Breast epithelium (tissue), 4 donors: ENCODE data around the gene MARS2. TPM values are rescaled to one million over a fixed set of nuclear protein-coding genes. Genes with fewer than 3 reads are reported as not detected.
"Not testable (repeated sequence)": the region's sequence is repeated elsewhere in the genome, so short reads cannot be mapped to it uniquely, and the experiment has no call there.

Experiments used
- DNase-seq, 2 donors: peaks; one replicate each; pipeline ENCODE4 v3.0.0-alpha.2; 2019; ENCODE audit warnings: low spot score in 2 of 2
- H3K27ac ChIP-seq, 2 donors: fragments of 200-600 bp; sonication (generic) in 1 of 2; one replicate each; pipeline ENCODE4 v1.5.1; 2016 to 2019; ENCODE audit warnings: mild to moderate bottlenecking in 1 of 2
- H3K27me3 ChIP-seq, 2 donors: fragments of 200-600 bp; sonication (generic) in 1 of 2; one replicate each; pipeline versions ENCODE4 v1.5.1 to v1.6.0; 2017 to 2019; ENCODE audit warnings: control low read depth in 1 of 2, mild to moderate bottlenecking in 1 of 2
- H3K36me3 ChIP-seq: fragments of 200-600 bp; one replicate; pipeline ENCODE4 v1.5.1; 2019
- H3K4me1 ChIP-seq, 2 donors: fragments of 200-600 bp; sonication (generic); one replicate each; pipeline ENCODE4 v1.5.1; 2016 to 2019; ENCODE audit warnings: control low read depth in 1 of 2
- H3K4me3 ChIP-seq, 3 donors: fragments of 200-600 bp; sonication (generic); 1 replicate in 2 of 3; 2 replicates in 1 of 3; pipeline ENCODE4 v1.5.1; 2016 to 2019; ENCODE audit warnings: mild to moderate bottlenecking in 3 of 3, moderate library complexity in 2 of 3
- H3K9me3 ChIP-seq, 2 donors: fragments of 200-600 bp; sonication (generic) in 1 of 2; one replicate each; pipeline ENCODE4 v1.5.1; 2016 to 2019; ENCODE audit warnings: control low read depth in 1 of 2
- POLR2A ChIP-seq: fragments of 450-650 bp; IDR thresholded peaks from one replicate; pipeline ENCODE4 v1.6.1; 2016; ENCODE audit warnings: antibody characterized with exemption, mild to moderate bottlenecking, moderate library complexity
- POLR2AphosphoS5 ChIP-seq, 3 donors: sonication (generic); formaldehyde crosslinking; IDR thresholded peaks; one replicate each; pipeline ENCODE4 v1.6.1; 2017; ENCODE audit warnings: antibody characterized with exemption in 3 of 3
- intact Hi-C: fragments of 100-400 bp; cut with DNase I; formaldehyde crosslinking; loops from one replicate; pipeline ENCODE4 v1.15.1; 2023; ENCODE audit warnings: low total_unique reads
- total RNA-seq, 3 donors: library from RNA; depleted of rRNA; stranded (reverse); fragments of >200 nt; gene quantifications; one replicate each; pipeline ENCODE4 v1.1.0, GENCODE V29; 2016
- TF ChIP-seq, protein P1 (sequence below), 3 donors: fragments of 450-650 bp; IDR thresholded peaks; one replicate each; pipeline ENCODE4 v1.5.1; 2016 to 2017; ENCODE audit warnings: antibody characterized with exemption in 3 of 3, mild to moderate bottlenecking in 3 of 3, moderate library complexity in 3 of 3

Gene MARS2
- total RNA-seq, 3 donors from 2014 or later = 5.4 to 11.9 (median 6.9) TPM

DNA sequence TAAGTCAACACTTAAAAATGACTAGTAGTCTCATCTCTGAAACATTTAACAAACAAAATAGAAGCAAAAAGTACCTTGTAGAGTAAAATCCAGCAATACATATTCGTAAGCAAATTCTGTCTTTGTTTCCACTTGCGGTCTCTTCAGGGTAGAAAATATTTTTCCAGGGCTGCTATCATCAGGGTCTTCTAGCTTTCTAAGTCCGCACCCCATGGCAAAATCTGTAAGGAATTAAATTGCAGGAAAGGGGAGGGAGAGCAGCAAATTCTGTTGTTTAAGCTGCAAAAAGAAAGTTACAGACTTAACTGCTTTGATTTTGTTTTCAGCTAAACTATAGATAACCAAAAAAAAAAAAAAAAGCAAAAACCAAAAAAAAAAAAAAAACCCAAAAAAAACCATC, 29.9 kb upstream of the MARS2 start, which contains the start of gene RFTN2:
Gene RFTN2, minus strand, starts transcription at position 342 of the 400 bp plus-strand sequence. Its CDS starts 129 bp downstream, at position 213.
- Histone ChIP-seq H3K4me1 (no peaks in the 10 kb centered on the region), H3K9me3 (no peaks in the 10 kb centered on the region), H3K4me3 (peak within 1 kb of the TSS; percentile 36 to 57 (median 44)), H3K36me3 (no peaks in the 10 kb centered on the region), H3K27ac (peak within 1 kb of the TSS; percentile 54 to 61), H3K27me3 (no peaks in the 10 kb centered on the region)
- no peak for TF ChIP-seq POLR2AphosphoS5 (IDR thresholded peaks at IDR 0.05)
- TF ChIP-seq, protein P1, sequence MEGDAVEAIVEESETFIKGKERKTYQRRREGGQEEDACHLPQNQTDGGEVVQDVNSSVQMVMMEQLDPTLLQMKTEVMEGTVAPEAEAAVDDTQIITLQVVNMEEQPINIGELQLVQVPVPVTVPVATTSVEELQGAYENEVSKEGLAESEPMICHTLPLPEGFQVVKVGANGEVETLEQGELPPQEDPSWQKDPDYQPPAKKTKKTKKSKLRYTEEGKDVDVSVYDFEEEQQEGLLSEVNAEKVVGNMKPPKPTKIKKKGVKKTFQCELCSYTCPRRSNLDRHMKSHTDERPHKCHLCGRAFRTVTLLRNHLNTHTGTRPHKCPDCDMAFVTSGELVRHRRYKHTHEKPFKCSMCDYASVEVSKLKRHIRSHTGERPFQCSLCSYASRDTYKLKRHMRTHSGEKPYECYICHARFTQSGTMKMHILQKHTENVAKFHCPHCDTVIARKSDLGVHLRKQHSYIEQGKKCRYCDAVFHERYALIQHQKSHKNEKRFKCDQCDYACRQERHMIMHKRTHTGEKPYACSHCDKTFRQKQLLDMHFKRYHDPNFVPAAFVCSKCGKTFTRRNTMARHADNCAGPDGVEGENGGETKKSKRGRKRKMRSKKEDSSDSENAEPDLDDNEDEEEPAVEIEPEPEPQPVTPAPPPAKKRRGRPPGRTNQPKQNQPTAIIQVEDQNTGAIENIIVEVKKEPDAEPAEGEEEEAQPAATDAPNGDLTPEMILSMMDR (IDR thresholded peaks at IDR 0.05) = no peak
- no peak for TF ChIP-seq POLR2A
- no peak for DNase-seq
- intact Hi-C loops = no loop called here

DNA sequence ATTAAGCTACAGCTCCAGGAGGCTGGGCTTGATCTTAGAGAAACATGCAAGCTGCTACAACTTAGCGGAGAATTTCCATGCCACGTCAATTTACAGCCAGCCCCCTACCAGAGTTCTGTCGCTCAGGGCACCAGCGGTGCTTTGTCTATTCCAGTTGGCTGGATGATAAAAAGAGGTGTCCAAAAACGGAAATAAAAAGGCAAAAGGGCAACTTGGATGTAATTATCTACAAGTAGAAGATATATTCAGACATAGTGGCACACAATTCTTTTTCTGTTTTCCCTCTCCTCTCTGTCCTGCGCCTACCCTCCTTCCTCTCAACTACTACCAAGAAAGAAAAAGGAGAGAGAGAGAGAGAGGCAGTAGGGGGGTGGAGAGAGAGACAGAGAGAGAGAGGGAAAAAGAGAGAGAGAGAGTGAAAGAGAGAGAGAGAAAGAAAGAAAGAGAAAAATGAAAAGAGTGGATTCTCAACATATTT, 29.4 kb upstream of the MARS2 start:
- DNase-seq = no peak
- H3K36me3 ChIP-seq = no peaks in the 10 kb centered on the region
- peak overlapping the region; percentile 50 to 54 for H3K27ac ChIP-seq
- intact Hi-C loops = no loop called here
- H3K27me3 ChIP-seq = no peaks in the 10 kb centered on the region
- no peaks in the 10 kb centered on the region for H3K4me1 ChIP-seq
- H3K4me3 ChIP-seq = peak overlapping the region; percentile 36 to 57 (median 44)
- TF ChIP-seq, protein P1 (IDR thresholded peaks at IDR 0.05) = no peak
- TF ChIP-seq POLR2A = no peak
- TF ChIP-seq POLR2AphosphoS5 (IDR thresholded peaks at IDR 0.05) = no peak
- no peaks in the 10 kb centered on the region for H3K9me3 ChIP-seq

DNA sequence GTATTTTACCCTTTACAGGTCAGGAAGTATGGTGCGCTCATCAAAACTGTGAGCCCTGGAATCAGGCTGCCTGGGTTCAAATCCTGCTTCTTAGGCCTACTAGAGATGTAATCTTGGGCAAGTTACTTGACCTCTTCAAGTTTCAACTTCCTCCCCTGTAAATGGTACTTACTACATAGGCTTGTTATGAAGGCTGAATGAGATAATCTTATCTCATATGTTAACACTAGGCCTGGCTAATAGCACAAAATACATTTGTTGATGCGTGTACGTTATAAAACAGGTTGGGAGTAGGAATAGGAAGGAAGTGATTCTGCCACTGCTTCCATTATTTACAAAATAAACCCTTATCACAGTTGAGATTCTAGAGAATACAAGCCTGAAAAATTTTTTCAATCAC, 28.1 kb upstream of the MARS2 start:
- no peak for DNase-seq
- Histone ChIP-seq H3K4me1 (no peaks in the 10 kb centered on the region), H3K27me3 (no peaks in the 10 kb centered on the region), H3K4me3 (no peak overlapping the region), H3K27ac (peak overlapping the region in 1 of 2 donors; percentile 23), H3K9me3 (no peaks in the 10 kb centered on the region), H3K36me3 (no peaks in the 10 kb centered on the region)
- TF ChIP-seq POLR2A (no peak), POLR2AphosphoS5 (IDR thresholded peaks at IDR 0.05) (no peak)
- TF ChIP-seq, protein P1 (IDR thresholded peaks at IDR 0.05) = no peak
- intact Hi-C loops = no loop called here

DNA sequence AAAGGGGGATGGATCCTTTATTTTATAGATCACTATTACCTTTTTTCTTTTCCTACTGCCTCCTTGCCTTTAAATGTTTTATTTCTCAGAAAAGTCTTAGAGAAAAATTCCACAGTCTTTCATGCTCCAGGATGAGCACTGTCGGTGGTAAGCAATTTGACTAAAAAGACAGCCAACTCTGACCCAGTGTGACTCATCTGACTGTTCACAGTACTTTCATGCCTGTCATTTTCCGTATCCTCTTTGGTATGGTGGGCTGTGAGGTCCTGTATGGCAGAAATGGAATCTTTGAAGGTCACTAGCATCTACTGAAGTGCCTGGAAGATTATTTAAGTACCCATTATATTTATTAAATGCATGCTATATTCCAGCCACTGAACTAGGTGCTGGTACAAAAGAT, 27.7 kb upstream of the MARS2 start:
- no peaks in the 10 kb centered on the region for H3K9me3 ChIP-seq
- intact Hi-C loops = no loop called here
- H3K4me1 ChIP-seq = no peaks in the 10 kb centered on the region
- no peak overlapping the region for H3K4me3 ChIP-seq
- TF ChIP-seq POLR2A (no peak), POLR2AphosphoS5 (IDR thresholded peaks at IDR 0.05) (no peak)
- TF ChIP-seq, protein P1 (IDR thresholded peaks at IDR 0.05) = no peak
- H3K27ac ChIP-seq = no peak overlapping the region
- H3K36me3 ChIP-seq = no peaks in the 10 kb centered on the region
- no peak for DNase-seq
- H3K27me3 ChIP-seq = no peaks in the 10 kb centered on the region

DNA sequence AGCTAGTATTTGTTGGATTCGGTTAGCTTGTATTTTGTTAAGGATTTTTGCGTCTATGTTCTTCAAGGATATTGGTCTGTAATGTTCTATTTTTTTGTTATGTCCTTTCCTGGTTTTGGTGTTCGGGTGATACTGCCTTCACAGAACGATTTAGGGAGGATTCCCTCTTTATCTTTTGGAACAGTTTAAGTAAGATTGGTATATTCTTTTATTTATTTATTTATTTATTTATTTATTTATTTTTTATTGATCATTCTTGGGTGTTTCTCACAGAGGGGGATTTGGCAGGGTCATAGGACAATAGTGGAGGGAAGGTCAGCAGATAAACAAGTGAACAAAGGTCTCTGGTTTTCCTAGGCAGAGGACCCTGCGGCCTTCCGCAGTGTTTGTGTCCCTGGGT, 10.0 kb upstream of the MARS2 start:
- DNase-seq, H3K9me3 ChIP-seq, H3K27me3 ChIP-seq, H3K36me3 ChIP-seq, intact Hi-C loops, H3K4me3 ChIP-seq, H3K27ac ChIP-seq, H3K4me1 ChIP-seq: not testable (repeated sequence)

DNA sequence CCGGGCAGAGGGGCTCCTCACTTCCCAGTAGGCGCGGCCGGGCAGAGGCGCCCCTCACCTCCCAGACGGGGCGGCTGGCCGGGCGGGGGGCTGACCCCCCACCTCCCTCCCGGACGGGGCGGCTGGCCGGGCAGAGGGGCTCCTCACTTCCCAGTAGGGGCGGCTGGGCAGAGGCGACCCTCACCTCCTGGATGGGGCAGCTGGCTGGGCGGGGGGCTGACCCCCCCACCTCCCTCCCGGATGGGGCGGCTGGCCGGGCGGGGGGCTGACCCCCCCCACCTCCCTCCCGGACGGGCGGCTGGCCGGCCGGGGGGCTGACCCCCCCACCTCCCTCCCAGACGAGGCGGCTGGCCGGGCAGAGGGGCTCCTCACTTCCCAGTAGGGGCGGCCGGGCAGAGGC, 9.2 kb upstream of the MARS2 start:
- H3K36me3 ChIP-seq, H3K4me1 ChIP-seq, H3K27me3 ChIP-seq, H3K9me3 ChIP-seq, intact Hi-C loops, H3K4me3 ChIP-seq, DNase-seq, H3K27ac ChIP-seq: not testable (repeated sequence)

DNA sequence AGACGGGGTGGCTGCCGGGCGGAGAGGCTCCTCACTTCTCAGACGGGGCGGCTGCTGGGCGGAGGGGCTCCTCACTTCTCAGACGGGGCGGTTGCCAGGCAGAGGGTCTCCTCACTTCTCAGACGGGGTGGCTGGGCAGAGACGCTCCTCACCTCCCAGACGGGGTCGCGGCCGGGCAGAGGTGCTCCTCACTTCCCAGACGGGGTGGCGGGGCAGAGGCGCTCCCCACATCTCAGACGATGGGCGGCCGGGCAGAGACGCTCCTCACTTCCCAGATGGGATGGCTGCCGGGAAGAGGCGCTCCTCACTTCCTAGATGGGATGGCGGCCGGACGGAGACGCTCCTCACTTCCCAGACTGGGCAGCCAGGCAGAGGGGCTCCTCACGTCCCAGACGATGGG, 8.6 kb upstream of the MARS2 start:
- H3K27ac ChIP-seq, DNase-seq, intact Hi-C loops, H3K4me1 ChIP-seq, H3K27me3 ChIP-seq, H3K9me3 ChIP-seq, H3K4me3 ChIP-seq, H3K36me3 ChIP-seq: not testable (repeated sequence)

DNA sequence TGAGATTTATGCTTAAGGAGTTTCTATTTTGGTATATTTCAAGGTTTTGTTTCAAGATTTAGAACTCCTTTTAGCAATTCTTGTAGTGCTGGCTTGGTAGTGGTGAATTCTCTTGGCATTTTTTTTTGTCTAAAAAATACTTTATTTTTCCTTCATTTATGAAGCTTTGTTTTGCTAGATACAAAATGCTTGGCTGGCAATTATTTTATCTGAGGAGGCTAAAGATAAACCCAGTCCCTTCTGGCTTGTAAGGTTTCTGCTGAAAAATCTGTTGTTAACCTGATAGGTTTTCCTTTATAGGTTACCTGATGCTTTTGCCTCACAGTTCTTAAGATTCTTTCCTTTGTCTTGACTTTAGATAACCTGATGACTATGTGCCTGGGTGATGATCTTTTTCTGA, 5.4 kb upstream of the MARS2 start:
- H3K4me1 ChIP-seq, H3K27ac ChIP-seq, H3K9me3 ChIP-seq, H3K27me3 ChIP-seq, DNase-seq, H3K4me3 ChIP-seq, intact Hi-C loops, H3K36me3 ChIP-seq: not testable (repeated sequence)
